ENCODE data around the gene CHL1.

- TF ChIP-seq CTCF (IDR thresholded peaks at IDR 0.05), result no peak
- TF ChIP-seq MYC (IDR thresholded peaks at IDR 0.05; ENCODE audit: borderline replicate concordance, low read length), result no peak
- TF ChIP-seq RCOR1 (IDR thresholded peaks at IDR 0.05; ENCODE audit: low read depth, low read length), result no peak
These were observed 128.9 kb downstream of the CHL1 start for GRCh38 chr3:325495-325894.

Measured in A549 (cell line).